SK-N-SH (cell line): ENCODE measurements around the gene TFE3. TPM values are rescaled to one million over a fixed set of nuclear protein-coding genes. Genes with fewer than 3 reads are reported as not detected.

Source experiments
- CTCF ChIA-PET: fragments of 300-600, 350-600 bp; formaldehyde crosslinking; extraction: SDS; loops from one replicate; lab custom pipeline; 2021; lab: Yijun Ruan, JAX
- POLR2A ChIA-PET: fragments of 350-600 bp; sonication (Branson Sonifier 250); formaldehyde crosslinking; extraction: SDS; loops from one replicate; lab custom pipeline; 2020; ENCODE audit warnings: antibody characterized with exemption, inconsistent platforms; lab: Yijun Ruan, JAX
- DNase-seq: peaks from one replicate; pipeline ENCODE4 v3.0.0; 2012
- H2AFZ ChIP-seq: fragments of 200-600 bp; sonication (generic); 2 replicates; pipeline ENCODE4 v1.8.1; 2016; ENCODE audit warnings: antibody characterized with exemption, mild to moderate bottlenecking, low read depth
- H3F3A ChIP-seq: fragments of 200-600 bp; sonication (generic); replicated peaks from 2 replicates; pipeline ENCODE3; 2016; ENCODE audit warnings: antibody characterized with exemption, mild to moderate bottlenecking; ENCODE audit not compliant: insufficient read depth
- H3K27ac ChIP-seq, 2 experiments: fragments of 200-500 bp in 1 of 2; fragments of 200-600 bp in 1 of 2; sonication (Bioruptor generic) in 1 of 2; sonication (generic), shearing (Covaris generic) in 1 of 2; 2 replicates each; pipeline versions ENCODE4 v1.5.1 to v1.6.1; 2014 to 2016; ENCODE audit warnings: low read depth in 2 of 2, inconsistent platforms in 1 of 2, low read length in 1 of 2, mild to moderate bottlenecking in 1 of 2, mixed read lengths in 1 of 2
- H3K27me3 ChIP-seq: fragments of 200-600 bp; sonication (generic), shearing (Covaris generic); 2 replicates; pipeline ENCODE4 v1.6.1; 2016; ENCODE audit warnings: mixed run types; ENCODE audit not compliant: insufficient read depth
- H3K36me3 ChIP-seq, 2 experiments: fragments of 200-500 bp in 1 of 2; fragments of 200-600 bp in 1 of 2; sonication (Bioruptor generic) in 1 of 2; sonication (generic) in 1 of 2; replicated peaks in 1 of 2; 2 replicates each; pipeline versions ENCODE3 to v1.5.1; 2014 to 2016; ENCODE audit warnings: low read length in 1 of 2, mild to moderate bottlenecking in 1 of 2; ENCODE audit not compliant: insufficient read depth in 2 of 2, control insufficient read depth in 1 of 2
- H3K4me1 ChIP-seq, 2 experiments: fragments of 200-500 bp in 1 of 2; fragments of 200-600 bp in 1 of 2; sonication (Bioruptor generic) in 1 of 2; sonication (generic), shearing (Covaris generic) in 1 of 2; 2 replicates each; pipeline versions ENCODE4 v1.5.1 to v1.6.1; 2014 to 2016; ENCODE audit warnings: low read depth in 1 of 2, low read length in 1 of 2, mixed run types in 1 of 2; ENCODE audit not compliant: insufficient read depth in 2 of 2, control insufficient read depth in 1 of 2
- H3K4me2 ChIP-seq: fragments of 200-600 bp; sonication (generic), shearing (Covaris generic); 2 replicates; pipeline ENCODE4 v1.6.1; 2017; ENCODE audit warnings: mixed run types
- H3K4me3 ChIP-seq, 2 experiments: fragments of 200-500 bp in 1 of 2; fragments of 200-600 bp in 1 of 2; sonication (Bioruptor generic) in 1 of 2; sonication (generic), shearing (Covaris generic) in 1 of 2; 2 replicates each; pipeline versions ENCODE4 v1.5.1 to v1.8.1; 2014 to 2016; ENCODE audit warnings: low read depth in 2 of 2, inconsistent platforms in 1 of 2, low read length in 1 of 2, mild to moderate bottlenecking in 1 of 2, mixed read lengths in 1 of 2, moderate library complexity in 1 of 2
- H3K79me2 ChIP-seq: fragments of 200-600 bp; sonication (generic); 2 replicates; pipeline ENCODE4 v1.8.1; 2017; ENCODE audit warnings: mild to moderate bottlenecking; ENCODE audit not compliant: insufficient read depth
- H3K9ac ChIP-seq: fragments of 200-600 bp; sonication (generic); 2 replicates; pipeline ENCODE4 v1.6.1; 2017; ENCODE audit warnings: mixed run types
- H3K9me2 ChIP-seq: fragments of 200-600 bp; sonication (generic); 2 replicates; pipeline ENCODE4 v1.6.1; 2017; ENCODE audit warnings: mixed run types
- H3K9me3 ChIP-seq: fragments of 200-600 bp; sonication (generic); 2 replicates; pipeline ENCODE4 v1.6.1; 2017; ENCODE audit warnings: mixed run types, mild to moderate bottlenecking, moderate library complexity
- H4K20me1 ChIP-seq: fragments of 200-600 bp; sonication (generic); 2 replicates; pipeline ENCODE4 v1.6.1; 2017; ENCODE audit warnings: mild to moderate bottlenecking, mixed run types; ENCODE audit not compliant: insufficient read depth
- CHD2 ChIP-seq: fragments of 150-350 bp; IDR thresholded peaks from 2 replicates; pipeline ENCODE4 v1.6.1; 2018; ENCODE audit warnings: low read length; ENCODE audit not compliant: partially characterized antibody
- ELF1 ChIP-seq: IDR thresholded peaks from 2 replicates; pipeline ENCODE4 v1.4.0; 2012
- EP300 ChIP-seq, 2 experiments: IDR thresholded peaks; 2 replicates each; pipeline versions ENCODE4 v1.4.0 to v1.6.1; 2012; ENCODE audit warnings: borderline replicate concordance in 1 of 2, low read depth in 1 of 2, low read length in 1 of 2
- EZH2phosphoT487 ChIP-seq: fragments of 200-600 bp; sonication (generic); IDR thresholded peaks from 2 replicates; pipeline ENCODE4 v1.6.1; 2017; ENCODE audit warnings: low read depth, mixed run types, mild to moderate bottlenecking, antibody characterized with exemption, moderate library complexity, borderline replicate concordance
- FOSL2 ChIP-seq: IDR thresholded peaks from 2 replicates; pipeline ENCODE4 v1.4.0; 2012; ENCODE audit warnings: low read depth, mild to moderate bottlenecking, moderate library complexity, borderline replicate concordance
- FOXJ3 ChIP-seq: sonication (generic); formaldehyde crosslinking; IDR thresholded peaks from 2 replicates; pipeline ENCODE4 v1.5.1; 2020; ENCODE audit warnings: mild to moderate bottlenecking, missing genetic modification reagents
- FOXM1 ChIP-seq: IDR thresholded peaks from 2 replicates; pipeline ENCODE4 v1.4.0; 2012; ENCODE audit warnings: low read depth, mild to moderate bottlenecking
- GATA2 ChIP-seq: sonication (generic); formaldehyde crosslinking; IDR thresholded peaks from 2 replicates; pipeline ENCODE4 v1.5.0; 2020; ENCODE audit warnings: mild to moderate bottlenecking, missing genetic modification reagents
- JUND ChIP-seq: IDR thresholded peaks from 2 replicates; pipeline ENCODE4 v1.4.0; 2012
- MAX ChIP-seq: IDR thresholded peaks from 2 replicates; pipeline ENCODE4 v1.4.0; 2012; ENCODE audit warnings: low read depth
- MEF2A ChIP-seq: IDR thresholded peaks from 2 replicates; pipeline ENCODE4 v1.4.0; 2012; ENCODE audit warnings: low read depth, borderline replicate concordance
- NFIC ChIP-seq: IDR thresholded peaks from 2 replicates; pipeline ENCODE4 v1.4.0; 2012; ENCODE audit warnings: borderline replicate concordance
- POLR2AphosphoS5 ChIP-seq: IDR thresholded peaks from 2 replicates; pipeline ENCODE4 v1.6.1; 2012; ENCODE audit warnings: low read depth, low read length
- RAD21 ChIP-seq: IDR thresholded peaks from 2 replicates; pipeline ENCODE4 v1.6.1; 2012; ENCODE audit warnings: mild to moderate bottlenecking, low read length
- RCOR1 ChIP-seq: fragments of 150-350 bp; IDR thresholded peaks from 2 replicates; pipeline ENCODE4 v1.6.1; 2017; ENCODE audit warnings: antibody characterized with exemption, low read length
- REST ChIP-seq: IDR thresholded peaks from 2 replicates; pipeline ENCODE4 v1.6.1; 2012; ENCODE audit warnings: mild to moderate bottlenecking, low read depth, low read length, moderate library complexity
- SIN3A ChIP-seq: IDR thresholded peaks from 2 replicates; pipeline ENCODE4 v1.6.1; 2012; ENCODE audit warnings: low read depth, mild to moderate bottlenecking, low read length, moderate library complexity, borderline replicate concordance
- SMC3 ChIP-seq: IDR thresholded peaks from 2 replicates; pipeline ENCODE4 v1.6.1; 2012; ENCODE audit warnings: low read depth, low read length, improper control_type of control experiment
- TCF12 ChIP-seq: IDR thresholded peaks from 2 replicates; pipeline ENCODE4 v1.4.0; 2012
- TEAD4 ChIP-seq: IDR thresholded peaks from 2 replicates; pipeline ENCODE4 v1.4.0; 2012; ENCODE audit warnings: mild to moderate bottlenecking, borderline replicate concordance; ENCODE audit not compliant: insufficient read depth
- YY1 ChIP-seq: IDR thresholded peaks from 2 replicates; pipeline ENCODE4 v1.4.0; 2012; ENCODE audit warnings: low read depth, mild to moderate bottlenecking
- WGBS: methylation state at CpG from one replicate; pipeline ENCODE4 v1.1.6; 2017; ENCODE audit warnings: low lambda C conversion rate; 5-methylcytosine and 5-hydroxymethylcytosine counted together
- polyA plus RNA-seq, 3 experiments: library from polyadenylated mRNA; depleted of rRNA; stranded (reverse); fragments of >200 nt; gene quantifications; 2 replicates each; pipeline ENCODE4 v1.2.3, GENCODE V29; 2012
- TF ChIP-seq, protein P1 (sequence below): IDR thresholded peaks from 2 replicates; pipeline ENCODE4 v1.4.0; 2012; ENCODE audit warnings: low read depth, borderline replicate concordance
- TF ChIP-seq, protein P2 (sequence below): fragments of 150-350 bp; IDR thresholded peaks from 2 replicates; pipeline ENCODE4 v1.6.1; 2017; ENCODE audit warnings: antibody characterized with exemption, low read length, low read depth, borderline replicate concordance
- TF ChIP-seq, protein P3 (sequence below): fragments of 150-350 bp; IDR thresholded peaks from 2 replicates; pipeline ENCODE4 v1.6.1; 2016; ENCODE audit warnings: mild to moderate bottlenecking, low read depth, low read length

Gene TFE3
- polyA plus RNA-seq, 1 of the 3 experiments (the other 2 are of a cell fraction): 14.0 TPM

DNA sequence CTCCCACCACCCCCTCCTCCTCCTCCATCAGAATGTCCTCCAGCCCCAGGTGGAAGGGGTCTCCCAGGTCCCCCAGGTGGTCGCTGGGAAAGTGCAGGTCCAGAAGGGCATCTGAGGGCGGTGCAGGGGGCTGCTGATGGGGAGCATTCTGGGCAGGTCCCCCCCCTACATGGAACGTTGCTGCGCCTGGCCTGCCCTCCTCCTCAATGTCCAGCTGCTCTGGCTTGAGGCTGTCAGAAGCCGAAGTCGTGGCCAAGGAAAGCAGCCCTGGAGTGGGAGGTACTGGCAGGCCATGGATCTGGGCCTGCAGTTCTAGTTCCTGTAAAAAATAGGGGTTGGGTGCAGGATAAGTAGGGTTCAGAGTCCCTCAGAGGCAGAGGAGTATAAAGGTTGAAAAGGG lies 12.9 kb downstream of the TFE3 start:
- no peaks in the 10 kb centered on the region for H4K20me1 ChIP-seq
- H3K79me2 ChIP-seq: peaks cover 4% of the 10 kb centered on the region; the same call in 1 of the 2 replicates
- no peaks in the 10 kb centered on the region for H3K4me1 ChIP-seq
- POLR2A ChIA-PET: no interaction called here
- no peaks in the 10 kb centered on the region for H3K9me2 ChIP-seq
- no peaks in the 10 kb centered on the region; the same call in 1 of the 2 replicates for H3K27me3 ChIP-seq
- H3F3A ChIP-seq: no peaks in the 10 kb centered on the region
- H3K4me3 ChIP-seq: no peak overlapping the region
- H3K36me3 ChIP-seq: peaks cover 0 to 8% of the 10 kb centered on the region in 2 experiments
- no peak for DNase-seq
- CTCF ChIA-PET: no interaction called here
- H3K4me2 ChIP-seq: no peak overlapping the region
- no peaks in the 10 kb centered on the region for H3K9me3 ChIP-seq
- WGBS: 85% methylated on average over 4 of the region's 6 CpGs
- no peak overlapping the region for H3K9ac ChIP-seq
- TF ChIP-seq RAD21: no peak
- TF ChIP-seq POLR2AphosphoS5: no peak
- TF ChIP-seq, protein P1, sequence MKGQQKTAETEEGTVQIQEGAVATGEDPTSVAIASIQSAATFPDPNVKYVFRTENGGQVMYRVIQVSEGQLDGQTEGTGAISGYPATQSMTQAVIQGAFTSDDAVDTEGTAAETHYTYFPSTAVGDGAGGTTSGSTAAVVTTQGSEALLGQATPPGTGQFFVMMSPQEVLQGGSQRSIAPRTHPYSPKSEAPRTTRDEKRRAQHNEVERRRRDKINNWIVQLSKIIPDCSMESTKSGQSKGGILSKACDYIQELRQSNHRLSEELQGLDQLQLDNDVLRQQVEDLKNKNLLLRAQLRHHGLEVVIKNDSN: no peak
- no peak for TF ChIP-seq GATA2 (CRISPR knock-in tag)
- no peak for TF ChIP-seq CHD2
- no peak for TF ChIP-seq RCOR1
- no peak for TF ChIP-seq REST
- no peak for TF ChIP-seq SIN3A
- TF ChIP-seq MEF2A: no peak
- TF ChIP-seq TEAD4: no peak
- TF ChIP-seq JUND: no peak
- TF ChIP-seq, protein P2, sequence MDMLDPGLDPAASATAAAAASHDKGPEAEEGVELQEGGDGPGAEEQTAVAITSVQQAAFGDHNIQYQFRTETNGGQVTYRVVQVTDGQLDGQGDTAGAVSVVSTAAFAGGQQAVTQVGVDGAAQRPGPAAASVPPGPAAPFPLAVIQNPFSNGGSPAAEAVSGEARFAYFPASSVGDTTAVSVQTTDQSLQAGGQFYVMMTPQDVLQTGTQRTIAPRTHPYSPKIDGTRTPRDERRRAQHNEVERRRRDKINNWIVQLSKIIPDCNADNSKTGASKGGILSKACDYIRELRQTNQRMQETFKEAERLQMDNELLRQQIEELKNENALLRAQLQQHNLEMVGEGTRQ: no peak
- no peak for TF ChIP-seq TCF12
- no peak for TF ChIP-seq FOXM1
- no peak overlapping the region for H3K27ac ChIP-seq
- no peak overlapping the region for H2AFZ ChIP-seq

- WGBS: 92% methylated on average over 2 of the region's 6 CpGs
- H3K36me3 ChIP-seq: peaks cover 0 to 8% of the 10 kb centered on the region in 2 experiments
- no peak overlapping the region for H2AFZ ChIP-seq
- no peak for DNase-seq
- no peaks in the 10 kb centered on the region; the same call in 1 of the 2 replicates for H3K27me3 ChIP-seq
- no peaks in the 10 kb centered on the region for H3F3A ChIP-seq
- H3K79me2 ChIP-seq: peaks cover 4% of the 10 kb centered on the region; the same call in 1 of the 2 replicates
- CTCF ChIA-PET: no interaction called here
- H3K4me2 ChIP-seq: no peak overlapping the region
- H3K9me2 ChIP-seq: no peaks in the 10 kb centered on the region
- no peaks in the 10 kb centered on the region for H3K4me1 ChIP-seq
- POLR2A ChIA-PET: no interaction called here
- H4K20me1 ChIP-seq: no peaks in the 10 kb centered on the region
- H3K9me3 ChIP-seq: no peaks in the 10 kb centered on the region
- H3K4me3 ChIP-seq: no peak overlapping the region
- no peak overlapping the region for H3K27ac ChIP-seq
- H3K9ac ChIP-seq: no peak overlapping the region
- TF ChIP-seq CHD2 (no peak), TEAD4 (no peak), EZH2phosphoT487 (no peak), GATA2 (CRISPR knock-in tag) (no peak), NFIC (no peak), YY1 (no peak), ELF1 (no peak), FOSL2 (no peak), FOXJ3 (no peak), JUND (no peak), MAX (no peak), RCOR1 (no peak), SMC3 (no peak), EP300 (IDR thresholded peaks at IDR 0.05; ENCODE audit: borderline replicate concordance in 1 of 2, low read depth in 1 of 2, low read length in 1 of 2) (no peak)
- TF ChIP-seq, protein P3, sequence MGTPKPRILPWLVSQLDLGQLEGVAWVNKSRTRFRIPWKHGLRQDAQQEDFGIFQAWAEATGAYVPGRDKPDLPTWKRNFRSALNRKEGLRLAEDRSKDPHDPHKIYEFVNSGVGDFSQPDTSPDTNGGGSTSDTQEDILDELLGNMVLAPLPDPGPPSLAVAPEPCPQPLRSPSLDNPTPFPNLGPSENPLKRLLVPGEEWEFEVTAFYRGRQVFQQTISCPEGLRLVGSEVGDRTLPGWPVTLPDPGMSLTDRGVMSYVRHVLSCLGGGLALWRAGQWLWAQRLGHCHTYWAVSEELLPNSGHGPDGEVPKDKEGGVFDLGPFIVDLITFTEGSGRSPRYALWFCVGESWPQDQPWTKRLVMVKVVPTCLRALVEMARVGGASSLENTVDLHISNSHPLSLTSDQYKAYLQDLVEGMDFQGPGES: no peak
Observed at GRCh38 chrX:49029876-49030275, 13.3 kb downstream of the TFE3 start.
